HG03280 (cell line): ENCODE results near the gene TCF4.

Source experiments
- ATAC-seq: cut with Tn5 transposase; IDR thresholded peaks from one replicate; pipeline ENCODE4 v1.9.1; 2021; ENCODE audit warnings: mild to moderate bottlenecking, moderate library complexity; ENCODE audit not compliant: unreplicated experiment

Gene TCF4

GRCh38 chr18:55247032-55247431 lies 341.0 kb downstream of the TCF4 start:
- ATAC-seq: no peak

GRCh38 chr18:55246278-55246677 lies 341.7 kb downstream of the TCF4 start:
- ATAC-seq: no peak

GRCh38 chr18:55245211-55245614 lies 342.8 kb downstream of the TCF4 start:
- ATAC-seq: no peak

- ATAC-seq: no peak
Observed at GRCh38 chr18:55244546-55244945, 343.4 kb downstream of the TCF4 start.

- no peak for ATAC-seq
Observed at GRCh38 chr18:55243857-55244256, 344.1 kb downstream of the TCF4 start.

GRCh38 chr18:55243255-55243654 lies 344.7 kb downstream of the TCF4 start:
- no peak for ATAC-seq

- ATAC-seq: no peak
Observed at GRCh38 chr18:55240978-55241377, 347.0 kb downstream of the TCF4 start.

- ATAC-seq: no peak
Observed at GRCh38 chr18:55239740-55240139, 348.3 kb downstream of the TCF4 start.

- no peak for ATAC-seq
Observed at GRCh38 chr18:55237660-55238059, 350.3 kb downstream of the TCF4 start.

GRCh38 chr18:55236150-55236931 lies 351.7 kb downstream of the TCF4 start:
- peak; percentile 55 for ATAC-seq

GRCh38 chr18:55235094-55235461 lies 352.9 kb downstream of the TCF4 start:
- ATAC-seq: no peak

GRCh38 chr18:55234366-55235093 lies 353.5 kb downstream of the TCF4 start:
- peak; percentile 71 for ATAC-seq

- no peak for ATAC-seq
Observed at GRCh38 chr18:55233857-55234256, 354.1 kb downstream of the TCF4 start.

- no peak for ATAC-seq
Observed at GRCh38 chr18:55232506-55232905, 355.5 kb downstream of the TCF4 start.

- no peak for ATAC-seq
Observed at GRCh38 chr18:55229682-55230081, 358.3 kb downstream of the TCF4 start.

GRCh38 chr18:55228707-55229106 lies 359.3 kb downstream of the TCF4 start:
- no peak for ATAC-seq

- no peak for ATAC-seq
Observed at GRCh38 chr18:55228191-55228590, 359.8 kb downstream of the TCF4 start.

GRCh38 chr18:55227771-55228170 lies 360.2 kb downstream of the TCF4 start:
- no peak for ATAC-seq

- no peak for ATAC-seq
Observed at GRCh38 chr18:55226044-55226443, 361.9 kb downstream of the TCF4 start.

- no peak for ATAC-seq
Observed at GRCh38 chr18:55224086-55224625, 363.8 kb downstream of the TCF4 start.

- no peak for ATAC-seq
Observed at GRCh38 chr18:55221622-55222021, 366.4 kb downstream of the TCF4 start.

GRCh38 chr18:55220523-55220922 lies 367.5 kb downstream of the TCF4 start:
- ATAC-seq: peak; percentile 68
